D721Med (cell line): ENCODE measurements around the gene TTLL5.

ENCODE experiments used
- DNase-seq: peaks from one replicate; pipeline ENCODE4 v3.0.0; 2011; ENCODE audit warnings: low spot score; ENCODE audit not compliant: insufficient read length
- FAIRE-seq: peaks from 2 replicates; lab custom pipeline; 2011; peaks lifted over from hg19 to GRCh38; lab: Jason Lieb, UNC
- TF ChIP-seq, protein P1 (sequence below): IDR thresholded peaks from 2 replicates; pipeline ENCODE4 v1.5.1; 2012; ENCODE audit warnings: mild to moderate bottlenecking, control low read depth; ENCODE audit not compliant: insufficient read depth; ENCODE audit errors: missing control alignments

The TTLL5 gene

DNA sequence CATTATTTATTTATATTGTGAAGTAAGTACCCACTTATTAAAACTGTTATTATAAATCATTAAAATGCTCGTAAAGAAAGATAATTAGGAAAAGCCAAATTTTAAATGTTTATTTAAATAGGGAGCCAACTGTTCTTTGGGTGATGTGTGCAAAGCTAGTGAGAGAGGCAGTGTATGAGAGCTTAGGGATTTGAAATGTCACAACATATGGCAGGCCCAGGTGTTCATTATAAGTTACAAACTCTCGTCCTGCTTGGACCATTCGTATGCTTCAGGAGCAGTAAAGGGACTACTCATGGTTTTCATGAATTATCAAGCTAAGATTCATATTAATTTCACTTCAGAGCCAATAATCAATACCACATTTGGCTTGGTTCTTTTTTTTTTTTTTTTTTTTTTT is 166.3 kb downstream of the TTLL5 start:
- DNase-seq (no peak), FAIRE-seq (no peak)
- TF ChIP-seq, protein P1, sequence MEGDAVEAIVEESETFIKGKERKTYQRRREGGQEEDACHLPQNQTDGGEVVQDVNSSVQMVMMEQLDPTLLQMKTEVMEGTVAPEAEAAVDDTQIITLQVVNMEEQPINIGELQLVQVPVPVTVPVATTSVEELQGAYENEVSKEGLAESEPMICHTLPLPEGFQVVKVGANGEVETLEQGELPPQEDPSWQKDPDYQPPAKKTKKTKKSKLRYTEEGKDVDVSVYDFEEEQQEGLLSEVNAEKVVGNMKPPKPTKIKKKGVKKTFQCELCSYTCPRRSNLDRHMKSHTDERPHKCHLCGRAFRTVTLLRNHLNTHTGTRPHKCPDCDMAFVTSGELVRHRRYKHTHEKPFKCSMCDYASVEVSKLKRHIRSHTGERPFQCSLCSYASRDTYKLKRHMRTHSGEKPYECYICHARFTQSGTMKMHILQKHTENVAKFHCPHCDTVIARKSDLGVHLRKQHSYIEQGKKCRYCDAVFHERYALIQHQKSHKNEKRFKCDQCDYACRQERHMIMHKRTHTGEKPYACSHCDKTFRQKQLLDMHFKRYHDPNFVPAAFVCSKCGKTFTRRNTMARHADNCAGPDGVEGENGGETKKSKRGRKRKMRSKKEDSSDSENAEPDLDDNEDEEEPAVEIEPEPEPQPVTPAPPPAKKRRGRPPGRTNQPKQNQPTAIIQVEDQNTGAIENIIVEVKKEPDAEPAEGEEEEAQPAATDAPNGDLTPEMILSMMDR = no peak

DNA sequence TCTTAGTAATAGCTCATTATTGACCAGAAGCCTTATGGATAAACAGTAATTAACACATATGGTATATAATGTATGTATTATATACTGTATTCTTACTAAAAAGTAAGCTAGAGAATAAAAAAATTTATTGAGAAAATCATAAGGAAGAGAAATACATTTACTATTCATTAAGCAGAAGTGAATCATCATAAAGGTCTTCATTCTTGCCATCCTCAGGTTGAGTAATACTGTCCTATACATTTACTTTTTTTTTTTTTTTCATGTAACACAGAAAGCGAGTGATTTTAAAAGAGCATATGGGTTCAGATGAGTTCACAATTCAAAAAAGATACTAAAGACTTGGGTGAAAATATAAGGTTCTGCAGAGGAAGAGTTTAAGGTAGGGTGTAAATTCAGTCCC is 168.3 kb downstream of the TTLL5 start:
- TF ChIP-seq, protein P1 = no peak
- DNase-seq (no peak), FAIRE-seq (no peak)

DNA sequence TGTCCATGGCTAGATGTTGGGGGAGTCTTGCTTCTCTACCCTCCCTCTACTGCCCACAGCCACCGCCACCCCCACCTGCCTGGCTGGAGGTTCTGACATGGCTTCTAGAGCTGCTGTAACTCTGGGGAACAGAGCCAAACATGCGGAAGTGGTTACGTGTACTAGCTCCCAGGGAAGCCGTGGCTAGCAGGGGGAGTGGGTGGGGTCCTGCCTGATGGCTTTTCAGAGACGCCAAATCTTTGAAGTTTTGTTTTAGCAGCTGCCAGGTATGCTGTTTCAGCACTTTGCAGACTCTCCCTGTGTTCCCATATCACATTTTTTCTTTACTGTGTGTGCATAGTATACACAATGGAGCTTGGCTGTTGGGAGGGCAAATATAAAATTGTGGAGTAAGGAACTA is 170.4 kb downstream of the TTLL5 start:
- TF ChIP-seq, protein P1 = no peak
- DNase-seq (no peak), FAIRE-seq (no peak)

DNA sequence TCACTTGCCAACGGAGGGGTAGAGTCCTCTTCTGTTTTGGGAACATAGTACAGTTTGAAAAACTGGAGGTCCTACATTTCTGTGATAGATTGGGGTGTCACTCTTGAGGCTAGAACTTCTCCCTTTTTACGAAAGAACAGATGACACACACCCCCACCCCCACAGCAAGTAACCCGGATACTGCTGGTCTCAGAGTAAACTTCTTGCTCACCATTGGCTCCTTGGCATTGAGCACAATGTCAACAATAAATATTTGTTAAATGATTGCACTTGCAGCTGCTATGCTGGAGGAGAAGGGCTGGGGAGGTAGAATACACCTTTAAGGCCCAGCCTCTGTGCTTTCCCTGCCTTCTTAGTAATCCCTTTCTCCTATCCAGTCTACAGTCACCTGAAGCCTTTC is 170.9 kb downstream of the TTLL5 start:
- no peak for DNase-seq
- no peak for FAIRE-seq
- TF ChIP-seq, protein P1 = no peak

DNA sequence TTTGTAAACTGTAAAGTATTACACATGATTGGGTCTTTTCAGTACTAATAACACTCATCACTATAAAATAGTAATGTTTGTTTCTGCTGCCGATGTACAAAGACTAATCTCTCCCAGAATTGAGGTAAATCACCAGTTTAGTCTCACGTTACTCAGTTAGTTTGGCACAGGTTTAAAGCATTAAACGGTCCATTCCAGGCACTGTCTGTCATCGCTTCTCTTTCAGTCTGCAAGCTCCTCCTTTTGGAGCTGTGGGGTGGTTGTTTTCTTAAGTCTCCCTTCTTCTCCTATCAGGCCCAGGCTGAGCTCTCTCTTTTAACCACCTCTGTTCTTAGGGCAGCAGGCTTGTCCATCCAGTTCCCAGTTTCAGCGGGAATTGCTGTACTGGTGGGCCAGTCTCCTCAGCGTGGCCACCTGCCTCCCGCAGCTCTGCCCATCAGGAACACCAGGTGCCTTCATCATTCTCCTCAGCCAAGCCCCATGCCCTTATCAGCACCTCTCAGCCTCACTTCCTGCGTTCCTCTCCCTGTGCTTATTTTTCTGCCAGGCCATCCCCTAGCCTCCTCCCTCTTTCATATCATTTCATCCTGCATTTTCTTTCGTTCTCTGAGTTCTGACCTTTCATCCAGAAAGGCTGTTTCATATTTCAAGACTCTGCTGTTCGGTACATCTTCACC is 171.7 kb downstream of the TTLL5 start:
- FAIRE-seq (no peak), DNase-seq (no peak)

DNA sequence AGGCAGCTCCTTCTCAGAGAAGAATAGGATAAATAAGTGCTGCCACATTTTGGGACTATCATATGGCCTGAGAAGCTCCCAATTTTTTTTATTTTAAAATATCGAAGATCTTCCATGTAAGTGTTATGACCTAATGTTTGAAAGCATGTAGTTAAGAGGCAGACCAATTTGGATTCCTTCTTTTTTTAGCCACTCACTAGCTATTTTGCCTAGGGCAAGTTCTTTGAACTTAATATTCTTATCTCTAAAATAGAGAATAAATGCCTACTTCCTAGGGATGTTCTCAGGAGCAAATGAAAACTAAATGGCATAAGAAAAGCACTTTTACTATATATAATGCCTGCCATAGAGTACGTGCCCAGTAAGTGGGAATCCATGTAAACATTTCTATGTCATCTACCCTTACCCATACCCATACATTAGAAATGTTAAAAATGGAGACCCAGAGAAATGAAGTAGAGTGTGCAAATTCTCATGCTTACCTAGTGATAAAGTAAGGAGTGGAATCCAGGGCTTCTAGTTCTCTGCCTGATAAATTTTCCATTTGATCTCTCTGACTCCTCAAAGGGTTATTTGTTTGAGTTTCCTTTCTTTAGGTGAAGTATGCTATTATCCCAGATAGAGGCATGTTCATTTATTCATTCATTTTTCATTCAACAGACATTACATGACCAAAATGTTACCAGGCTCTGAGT is 172.4 kb downstream of the TTLL5 start:
- DNase-seq (no peak), FAIRE-seq (no peak)
- TF ChIP-seq, protein P1 = no peak

More for the DNA sequence above, 171.7 kb downstream of the TTLL5 start:
- TF ChIP-seq, protein P1 = no peak

DNA sequence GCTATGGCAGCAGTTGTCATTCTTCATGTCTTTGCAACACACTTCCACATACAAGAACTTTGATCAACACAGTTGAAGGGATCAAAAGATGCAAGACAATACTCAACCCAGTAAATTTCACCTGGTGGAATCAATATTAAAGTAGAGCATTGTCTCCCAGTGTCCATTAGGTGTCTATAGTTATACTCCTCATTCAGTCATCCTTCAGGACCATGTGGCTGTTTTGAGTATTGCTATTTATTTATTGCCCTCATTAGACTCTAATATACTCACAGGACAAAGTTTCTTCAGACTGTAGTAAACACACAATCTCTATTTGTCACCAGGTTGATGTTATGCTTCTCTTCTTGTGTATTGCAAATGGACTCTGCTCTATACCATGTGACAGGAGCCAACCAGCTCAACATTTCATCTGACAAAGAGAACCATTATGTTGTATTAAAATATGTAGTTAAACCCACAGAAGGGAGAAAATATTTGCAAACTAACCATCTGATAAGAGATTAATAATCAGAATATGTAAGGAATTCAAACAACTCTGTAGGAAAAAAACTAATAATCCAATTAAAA is 174.2 kb downstream of the TTLL5 start:
- DNase-seq (no peak), FAIRE-seq (no peak)
- TF ChIP-seq, protein P1 = no peak
